MM.1S (cell line): ENCODE data around the gene CIZ1.
"Not testable (repeated sequence)": the region's sequence is repeated elsewhere in the genome, so short reads cannot be mapped to it uniquely, and the experiment has no call there.

Source experiments
- EZH2 ChIP-seq: fragments of 300-600 bp; sonication (generic); optimal IDR thresholded peaks from 2 replicates; pipeline ENCODE3; 2017; ENCODE audit warnings: low read depth, mild to moderate bottlenecking, antibody characterized with exemption, low read length, mixed read lengths
- EZH2phosphoT487 ChIP-seq: fragments of 300-600 bp; sonication (generic); IDR thresholded peaks from 2 replicates; pipeline ENCODE4 v1.6.1; 2018; ENCODE audit warnings: antibody characterized with exemption, low read length
- TF ChIP-seq, protein P1 (sequence below): fragments of 300-600 bp; sonication (generic); IDR thresholded peaks from 2 replicates; pipeline ENCODE4 v1.5.1; 2016; ENCODE audit warnings: antibody characterized with exemption, low read length, mixed read lengths

DNA sequence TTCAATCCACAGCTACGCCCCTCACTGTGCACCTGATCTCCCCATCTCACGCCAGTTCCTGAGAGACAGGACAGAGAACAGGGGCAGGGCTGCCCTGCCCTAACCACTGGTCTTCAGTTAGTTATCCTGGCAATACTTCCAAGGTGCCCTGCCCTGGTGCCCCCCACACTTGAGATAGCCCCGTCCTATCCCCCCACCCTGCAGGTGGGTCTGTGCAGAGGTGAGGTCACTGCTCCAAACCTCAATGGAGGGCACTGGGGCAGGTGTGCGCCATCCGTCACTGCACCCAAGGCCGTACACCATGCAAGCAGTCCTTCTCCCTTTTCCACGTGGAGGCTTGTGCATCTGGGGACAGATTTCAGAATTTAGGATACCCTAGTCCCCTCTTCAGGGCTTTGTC, 60.7 kb downstream of the CIZ1 start:
- TF ChIP-seq, protein P1, sequence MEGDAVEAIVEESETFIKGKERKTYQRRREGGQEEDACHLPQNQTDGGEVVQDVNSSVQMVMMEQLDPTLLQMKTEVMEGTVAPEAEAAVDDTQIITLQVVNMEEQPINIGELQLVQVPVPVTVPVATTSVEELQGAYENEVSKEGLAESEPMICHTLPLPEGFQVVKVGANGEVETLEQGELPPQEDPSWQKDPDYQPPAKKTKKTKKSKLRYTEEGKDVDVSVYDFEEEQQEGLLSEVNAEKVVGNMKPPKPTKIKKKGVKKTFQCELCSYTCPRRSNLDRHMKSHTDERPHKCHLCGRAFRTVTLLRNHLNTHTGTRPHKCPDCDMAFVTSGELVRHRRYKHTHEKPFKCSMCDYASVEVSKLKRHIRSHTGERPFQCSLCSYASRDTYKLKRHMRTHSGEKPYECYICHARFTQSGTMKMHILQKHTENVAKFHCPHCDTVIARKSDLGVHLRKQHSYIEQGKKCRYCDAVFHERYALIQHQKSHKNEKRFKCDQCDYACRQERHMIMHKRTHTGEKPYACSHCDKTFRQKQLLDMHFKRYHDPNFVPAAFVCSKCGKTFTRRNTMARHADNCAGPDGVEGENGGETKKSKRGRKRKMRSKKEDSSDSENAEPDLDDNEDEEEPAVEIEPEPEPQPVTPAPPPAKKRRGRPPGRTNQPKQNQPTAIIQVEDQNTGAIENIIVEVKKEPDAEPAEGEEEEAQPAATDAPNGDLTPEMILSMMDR = not testable (repeated sequence)
- not testable (repeated sequence) for TF ChIP-seq EZH2, EZH2phosphoT487
